Mucosa of gallbladder (tissue), 1 donor: ENCODE results near the gene DAB1. TPM values are rescaled to one million over a fixed set of nuclear protein-coding genes. Genes with fewer than 3 reads are reported as not detected.
"Not testable (repeated sequence)": the region's sequence is repeated elsewhere in the genome, so short reads cannot be mapped to it uniquely, and the experiment has no call there.

Experiments used
- DNase-seq: peaks from one replicate; pipeline ENCODE4 v3.0.0-alpha.2; 2020; ENCODE audit warnings: low spot score
- total RNA-seq: library from RNA; stranded (reverse); gene quantifications from one replicate; pipeline ENCODE4 v1.2.1, GENCODE V29; 2021
- donor health status: DM: no; HTN: no; CAD: no.

The DAB1 gene
- total RNA-seq, 1 donor from 2014 or later, result 5.0 TPM

DNA sequence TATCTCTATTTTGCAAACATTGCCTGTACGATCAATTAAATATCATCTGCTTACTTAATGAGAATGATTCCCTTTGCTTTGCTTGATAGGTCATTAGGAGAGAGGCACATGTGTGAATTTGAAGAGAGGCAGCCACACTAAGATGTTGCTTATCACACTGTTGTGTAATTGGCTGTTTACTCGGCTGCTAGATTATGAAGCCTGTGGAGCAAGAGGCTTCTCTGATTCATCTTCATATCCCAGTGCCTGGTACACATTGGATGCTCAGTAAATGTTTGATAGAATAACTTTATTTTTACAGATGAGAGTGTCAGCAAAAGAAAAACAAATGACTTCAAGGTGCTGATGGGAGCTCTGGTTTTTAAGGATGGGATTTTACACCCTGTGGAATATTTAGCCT lies 301.8 kb downstream of the DAB1 start:
- no peak for DNase-seq

DNA sequence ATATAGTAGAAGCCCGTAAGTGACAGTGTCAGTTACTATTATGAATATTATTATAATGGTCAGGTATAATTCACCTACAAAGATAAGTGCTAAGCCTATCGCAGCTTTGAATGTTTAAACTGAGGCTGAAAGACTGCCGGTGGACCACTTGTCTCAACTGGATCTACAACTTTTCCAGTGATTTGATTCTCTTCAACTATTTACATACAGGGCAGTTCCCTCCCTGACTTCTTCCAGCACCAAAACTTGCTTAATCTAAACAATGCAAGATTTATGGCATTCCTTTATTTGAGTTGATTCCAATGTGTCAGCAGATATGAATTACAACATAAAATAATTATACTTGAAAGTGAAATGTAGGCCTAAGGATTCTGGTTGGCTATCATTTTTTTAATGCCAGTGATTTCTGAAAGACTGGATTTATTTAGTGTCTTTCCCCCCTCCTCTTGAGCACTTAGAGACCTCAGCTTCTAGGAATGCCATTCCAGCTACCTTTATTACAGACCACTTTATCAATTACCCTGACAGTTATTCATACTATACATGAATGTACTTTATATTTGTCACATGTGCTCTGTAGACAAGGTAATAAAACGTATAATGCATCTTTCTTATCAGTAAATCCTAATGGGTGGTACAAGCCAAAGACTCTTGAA lies 304.8 kb downstream of the DAB1 start:
- no peak for DNase-seq

- DNase-seq, result no peak
These were observed 306.1 kb downstream of the DAB1 start for GRCh38 chr1:57117753-57118152.

DNA sequence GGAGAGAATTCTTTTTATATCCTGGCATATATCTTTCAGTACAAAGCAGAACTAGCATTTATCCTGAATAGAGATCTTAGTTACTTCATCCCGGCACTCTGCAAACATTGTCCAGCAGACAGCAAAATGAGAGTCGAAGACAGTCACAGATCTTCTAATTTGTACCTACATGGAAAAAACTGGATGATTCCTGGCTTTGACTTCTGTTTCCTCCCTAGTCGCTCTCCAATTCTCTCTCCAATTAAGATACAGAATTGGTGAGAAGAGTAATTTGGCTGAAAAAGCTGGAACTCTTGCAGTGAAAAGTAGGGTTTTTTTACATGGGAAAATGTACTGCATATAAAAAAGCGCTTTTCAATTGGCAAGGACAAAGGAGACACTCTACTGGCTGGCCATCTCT lies 307.0 kb downstream of the DAB1 start:
- no peak for DNase-seq

DNA sequence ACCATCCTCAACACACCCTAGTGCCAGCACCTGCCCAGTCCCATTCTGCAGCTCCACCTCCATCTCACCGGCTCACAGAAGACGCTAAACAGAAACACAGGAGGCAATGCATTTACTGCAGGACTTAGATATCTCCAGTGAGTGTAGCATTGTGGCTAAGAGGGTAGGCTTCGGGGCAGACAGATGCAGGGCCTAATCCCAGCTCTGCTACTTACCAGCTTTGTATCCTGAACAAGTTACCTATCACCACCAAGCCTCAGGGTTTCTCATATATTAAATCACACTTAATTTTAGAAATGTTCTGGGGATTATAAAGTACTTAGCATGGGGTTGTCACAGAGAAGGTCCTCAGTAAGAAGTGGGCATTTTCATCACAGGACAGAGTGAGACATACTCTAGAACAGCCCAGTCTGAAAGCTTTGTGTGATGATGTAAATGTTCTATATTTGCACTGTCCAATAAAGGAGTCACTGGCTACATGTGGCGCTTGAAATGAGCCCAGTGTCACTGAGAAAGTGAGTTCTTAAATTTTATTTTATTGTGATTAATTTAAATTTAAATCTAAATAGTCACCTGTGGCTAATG lies 308.7 kb downstream of the DAB1 start:
- no peak for DNase-seq

GRCh38 chr1:57112148-57112547 lies 311.7 kb downstream of the DAB1 start:
- DNase-seq, result no peak

DNA sequence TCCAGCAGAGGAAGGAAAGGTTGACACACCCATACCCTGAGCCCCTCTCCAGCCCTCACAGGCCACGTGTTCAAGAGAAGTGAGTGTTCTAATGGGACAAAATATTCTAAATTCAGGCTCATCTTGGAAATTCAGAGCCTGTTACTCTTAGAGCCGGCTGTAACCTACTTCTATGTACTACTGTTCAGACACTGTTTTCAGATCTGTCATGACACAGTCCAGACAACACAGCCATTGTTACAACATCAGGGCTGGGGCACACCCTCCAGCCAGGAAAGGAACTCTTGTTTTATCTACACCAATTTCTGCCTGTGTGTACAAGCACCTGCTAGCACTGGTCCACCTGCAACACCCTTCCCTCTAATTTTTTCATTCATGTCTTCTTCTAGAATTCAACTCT lies 312.7 kb downstream of the DAB1 start:
- DNase-seq, result no peak

DNA sequence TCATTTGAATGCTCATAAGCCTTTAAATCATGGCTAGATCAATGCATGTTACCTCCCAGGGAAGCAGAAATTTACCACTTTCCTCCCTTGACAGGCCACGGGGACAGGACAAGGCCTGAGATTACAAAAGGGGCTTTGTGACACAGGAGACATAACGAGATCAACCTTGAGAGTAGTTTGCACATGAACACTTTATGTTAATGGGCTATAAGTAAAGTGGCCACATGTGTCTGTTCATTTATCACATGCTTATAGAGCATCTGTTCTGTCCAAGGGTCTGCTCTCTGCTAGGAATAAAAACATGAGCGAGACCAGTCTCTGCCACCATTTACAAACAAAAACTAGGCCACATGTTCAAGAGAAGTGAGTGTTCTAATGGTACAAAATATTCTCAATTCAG lies 314.0 kb downstream of the DAB1 start:
- no peak for DNase-seq

GRCh38 chr1:57109247-57109646 lies 314.6 kb downstream of the DAB1 start:
- DNase-seq, result no peak

DNA sequence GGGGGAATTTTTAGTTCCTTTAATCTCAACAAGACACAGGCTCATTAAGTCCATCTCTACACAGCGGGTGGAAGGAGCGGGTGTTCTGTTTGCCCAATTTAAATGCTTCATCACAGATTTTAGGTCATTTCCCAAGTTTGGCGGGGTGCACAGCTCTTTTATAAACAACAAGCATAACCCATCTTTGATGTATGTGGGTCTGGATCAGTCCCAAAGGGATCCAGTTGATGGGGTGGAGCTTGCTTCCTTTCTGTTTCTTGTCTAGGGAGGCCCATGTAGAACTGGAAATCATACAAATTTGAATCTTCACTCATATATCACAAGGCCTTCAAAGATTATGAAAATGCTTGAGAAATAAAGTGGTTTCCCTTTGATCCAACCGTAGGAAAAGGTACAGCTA lies 317.6 kb downstream of the DAB1 start:
- DNase-seq, result no peak

DNA sequence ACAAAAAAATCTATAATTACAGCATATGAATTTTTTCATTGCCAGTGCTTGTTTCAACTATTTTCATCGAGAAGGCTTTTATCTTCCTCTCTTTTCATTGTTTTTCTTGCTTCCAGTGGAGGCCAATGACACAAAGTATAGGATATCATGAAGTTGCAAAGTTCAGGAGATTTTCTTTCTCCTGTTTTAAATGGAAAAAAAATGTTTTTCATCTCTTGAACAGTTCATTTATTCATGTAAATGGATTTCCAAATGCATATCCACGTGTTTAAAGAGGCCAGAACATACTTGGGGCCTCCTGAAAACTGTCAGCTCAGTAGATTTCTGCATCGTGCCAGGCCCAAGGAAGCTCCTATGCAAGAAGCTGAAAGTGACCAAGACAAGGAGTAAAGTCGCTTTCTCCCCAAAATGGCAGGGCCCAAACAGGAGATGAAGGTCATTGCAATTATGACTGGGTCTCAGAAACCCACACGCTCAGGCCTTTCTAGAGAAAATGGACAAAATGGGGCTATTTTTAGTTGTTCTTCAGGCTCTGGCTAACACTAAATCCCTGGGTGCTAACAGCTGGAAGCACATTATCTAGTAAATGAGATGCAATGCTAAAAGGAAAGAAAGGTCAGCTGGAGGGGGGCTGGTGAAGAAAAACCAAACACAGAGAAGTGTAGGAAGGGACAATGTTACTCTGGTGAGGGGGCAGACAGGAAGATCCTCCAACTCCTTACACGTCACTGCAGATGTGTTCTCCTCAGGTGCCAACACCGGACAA lies 321.1 kb downstream of the DAB1 start:
- DNase-seq, result no peak

- DNase-seq, result no peak
These were observed 322.7 kb downstream of the DAB1 start for GRCh38 chr1:57101209-57101608.

DNA sequence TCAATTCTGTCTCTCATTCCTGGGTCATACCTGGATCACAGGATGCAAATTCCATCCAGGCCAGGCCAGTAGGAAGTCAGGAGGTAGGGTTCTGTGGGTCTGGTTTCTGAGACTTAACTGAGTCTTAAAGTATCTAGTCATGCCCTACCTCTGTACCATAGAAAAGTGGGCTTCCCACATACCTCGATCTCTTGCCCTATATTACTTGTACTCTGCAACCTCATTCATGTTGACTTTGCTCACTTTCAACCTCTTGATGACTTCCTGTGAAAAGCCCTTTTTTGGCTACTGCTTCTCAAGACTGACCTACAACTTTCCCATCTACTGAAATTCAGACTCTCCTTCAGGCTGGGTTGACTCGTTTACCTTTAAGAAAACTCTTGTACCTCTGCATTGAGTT lies 329.1 kb downstream of the DAB1 start:
- DNase-seq, result no peak

DNA sequence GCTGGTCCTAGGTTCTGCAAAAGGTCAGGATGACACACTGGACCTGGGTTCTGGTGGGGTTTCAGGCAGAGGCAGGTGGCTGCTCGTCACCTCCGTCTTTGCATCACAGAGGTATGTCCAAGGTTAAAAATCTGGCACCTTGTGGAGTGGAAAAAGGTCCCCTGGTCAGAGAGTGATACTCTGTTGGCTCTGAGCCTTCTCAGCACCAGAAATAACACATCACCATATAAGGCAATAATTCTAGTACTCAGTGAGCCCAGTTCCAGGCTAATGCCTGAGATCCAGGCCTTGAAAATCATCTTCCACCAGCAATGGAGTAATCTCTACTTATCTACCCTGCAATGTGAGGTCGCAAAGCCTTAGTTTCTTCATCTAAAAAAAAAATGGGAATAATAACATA lies 330.7 kb downstream of the DAB1 start:
- no peak for DNase-seq

- no peak for DNase-seq
These were observed 332.2 kb downstream of the DAB1 start for GRCh38 chr1:57091642-57092041.

DNA sequence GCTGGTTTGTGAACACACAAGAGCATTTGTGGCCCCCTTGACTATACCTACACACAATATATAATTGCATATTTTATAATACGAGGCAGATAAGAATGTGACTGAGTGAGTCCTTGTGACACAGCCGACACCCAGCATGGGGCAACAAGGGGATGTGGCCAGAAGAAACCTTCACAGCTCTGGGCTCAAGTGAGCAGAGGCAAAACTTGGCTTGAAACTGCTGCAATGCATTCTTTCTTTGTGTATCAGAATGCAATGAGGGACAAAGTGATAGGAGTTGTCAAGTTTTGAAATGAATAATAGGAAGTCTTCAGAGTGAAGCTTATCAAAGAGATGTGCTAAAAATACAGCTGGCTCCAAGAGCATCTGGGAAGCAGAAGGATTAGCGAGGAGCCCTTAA lies 334.0 kb downstream of the DAB1 start:
- DNase-seq, result no peak

DNA sequence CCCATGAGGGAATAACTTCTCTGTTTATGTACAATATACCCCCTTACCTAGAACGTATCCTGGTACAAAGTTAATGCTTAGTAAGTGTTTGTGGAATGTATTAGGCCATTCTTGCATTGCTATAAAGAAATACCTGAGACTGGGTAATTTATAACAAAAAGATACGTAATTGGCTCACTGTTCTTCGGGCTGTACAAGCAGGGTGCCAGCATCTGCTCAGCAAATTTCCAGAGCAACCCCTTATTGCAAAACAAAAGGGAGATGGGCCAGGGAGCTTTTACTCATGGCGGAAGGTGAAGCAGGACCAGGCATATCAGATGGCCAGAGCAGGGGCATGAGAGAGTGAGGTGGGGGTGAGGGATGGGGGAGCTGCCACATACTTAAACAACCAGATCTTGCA lies 334.6 kb downstream of the DAB1 start:
- no peak for DNase-seq

GRCh38 chr1:57088653-57089052 lies 335.2 kb downstream of the DAB1 start:
- DNase-seq, result no peak

DNA sequence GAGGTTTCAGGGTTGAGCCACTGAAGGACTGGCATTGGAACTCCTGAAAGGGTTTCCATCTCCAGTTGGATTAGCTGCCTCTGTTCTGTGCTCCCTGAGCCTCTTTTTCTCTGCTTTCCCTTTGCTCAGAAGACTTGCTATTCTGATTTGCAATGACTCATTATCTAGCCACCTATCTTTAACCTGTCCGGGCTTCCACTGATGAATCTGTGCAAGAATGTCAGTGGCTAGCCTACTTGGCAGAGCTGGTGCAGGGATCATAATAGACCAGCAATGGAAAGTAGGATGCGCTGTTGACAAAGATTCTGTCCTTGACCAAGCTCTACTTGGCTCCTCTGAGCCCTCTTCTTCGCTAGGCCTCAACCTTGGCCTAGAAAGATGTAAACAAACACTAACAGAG lies 336.2 kb downstream of the DAB1 start:
- not testable (repeated sequence) for DNase-seq

DNA sequence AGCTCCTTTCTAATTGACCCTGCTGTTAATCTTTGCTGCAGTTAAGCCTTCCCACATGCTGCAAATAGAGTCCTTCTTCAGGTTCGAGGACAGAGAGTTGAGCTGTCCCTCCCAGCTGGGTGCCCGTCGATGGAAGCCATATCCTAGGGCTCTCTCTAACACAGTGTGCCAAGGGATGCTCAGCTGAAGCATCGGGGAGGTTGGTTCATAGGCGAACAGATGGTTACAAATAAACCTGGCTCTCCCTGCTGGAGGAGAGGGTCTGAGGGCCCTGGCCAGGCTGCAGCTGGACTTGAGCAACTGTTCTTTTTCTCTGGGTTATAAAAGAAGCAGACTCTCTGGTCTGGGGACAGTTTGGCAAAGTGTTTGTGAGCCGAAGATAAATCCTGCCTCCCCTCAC lies 337.7 kb downstream of the DAB1 start:
- no peak for DNase-seq

GRCh38 chr1:57084701-57085100 lies 339.2 kb downstream of the DAB1 start:
- DNase-seq, result no peak

DNA sequence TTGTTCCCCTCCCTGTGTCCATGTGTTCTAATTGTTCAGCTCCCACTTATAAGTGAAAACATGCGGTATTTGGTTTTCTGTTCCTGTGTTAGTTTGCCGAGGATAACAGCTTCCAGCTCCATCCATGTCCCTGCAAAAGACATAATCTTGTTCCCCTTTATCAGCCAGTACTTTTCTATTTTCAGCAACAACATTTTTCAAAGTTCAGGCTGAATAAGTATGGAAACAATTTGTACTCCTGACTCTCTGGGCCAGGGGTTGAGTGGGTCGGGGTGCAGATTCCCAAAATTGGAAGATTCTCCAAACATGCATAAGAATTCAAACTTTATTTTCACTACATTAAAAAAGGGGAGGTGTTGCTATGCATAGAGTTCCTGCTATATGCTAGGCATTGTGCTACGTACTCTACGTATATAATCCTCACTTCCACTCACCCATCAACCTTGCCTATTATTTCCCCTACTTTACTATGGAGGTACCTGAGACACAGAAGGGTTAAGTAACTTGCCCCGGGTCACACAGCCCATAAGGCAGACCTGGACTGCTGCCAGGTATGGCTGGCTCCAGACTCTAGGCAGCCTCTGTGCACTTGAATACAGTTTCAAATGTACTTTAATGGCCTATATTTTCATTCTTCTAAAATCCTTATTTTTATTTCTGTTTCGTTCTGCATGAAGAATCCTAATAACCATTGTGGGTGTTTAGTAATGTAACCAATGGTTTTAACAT lies 341.0 kb downstream of the DAB1 start:
- DNase-seq, result no peak
